ENCODE measurements around the gene IDH2. TPM values are rescaled to one million over a fixed set of nuclear protein-coding genes. Genes with fewer than 3 reads are reported as not detected.

IDH2 gene
- total RNA-seq, 1 donor from 2014 or later = 933 TPM

- no peaks in the 10 kb centered on the region for H3K27me3 ChIP-seq (ENCODE audit: low read depth)
- peak overlapping the region; percentile 68 for H3K27ac ChIP-seq (replicated peaks)
- H3K4me3 ChIP-seq = no peak overlapping the region
- TF ChIP-seq CTCF (IDR thresholded peaks at IDR 0.05; ENCODE audit: borderline replicate concordance) = no peak
- peaks cover 78% of the 10 kb centered on the region for H3K4me1 ChIP-seq
- no peaks in the 10 kb centered on the region for H3K9me3 ChIP-seq (replicated peaks)
- H3K36me3 ChIP-seq = no peaks in the 10 kb centered on the region
- intact Hi-C loops (cut with micrococcal nuclease) = no loop called here
- no peak for DNase-seq
These were observed 68.8 kb downstream of the IDH2 start for GRCh38 chr15:90033448-90033847.

Other genes with a start within 250 kb of the IDH2 start
- 44.1 TPM for gene AP3S2, start 208.5 kb downstream of the IDH2 start, total RNA-seq
- gene ARPIN, start 189.5 kb downstream of the IDH2 start, total RNA-seq = 11.4 TPM
- gene ZNF710, start 101.1 kb downstream of the IDH2 start, total RNA-seq = 5.5 TPM
- gene SEMA4B, start 98.9 kb upstream of the IDH2 start, total RNA-seq = 22.7 TPM
- gene CIB1, start 131.5 kb upstream of the IDH2 start, total RNA-seq = 69.6 TPM
- 15.5 TPM for gene GDPGP1, start 131.7 kb upstream of the IDH2 start, total RNA-seq
- 0.19 TPM for gene TTLL13, start 147.1 kb upstream of the IDH2 start, total RNA-seq
- gene NGRN, start 163.2 kb upstream of the IDH2 start, total RNA-seq = 120 TPM
- gene ZNF774, start 249.8 kb upstream of the IDH2 start, total RNA-seq = 4.7 TPM

Measured in left ventricle myocardium inferior (tissue), 1 donor.